NCI-H526 treated with DMSO at 0.1 percent for 48 hours (cell line): ENCODE measurements around the gene CLSTN2.

Source experiments
- DNase-seq: peaks from one replicate; lab custom pipeline; 2025; lab: John Stamatoyannopoulos, UW

Gene CLSTN2

GRCh38 chr3:140187656-140188221 lies 252.8 kb downstream of the CLSTN2 start:
- DNase-seq = no peak

DNA sequence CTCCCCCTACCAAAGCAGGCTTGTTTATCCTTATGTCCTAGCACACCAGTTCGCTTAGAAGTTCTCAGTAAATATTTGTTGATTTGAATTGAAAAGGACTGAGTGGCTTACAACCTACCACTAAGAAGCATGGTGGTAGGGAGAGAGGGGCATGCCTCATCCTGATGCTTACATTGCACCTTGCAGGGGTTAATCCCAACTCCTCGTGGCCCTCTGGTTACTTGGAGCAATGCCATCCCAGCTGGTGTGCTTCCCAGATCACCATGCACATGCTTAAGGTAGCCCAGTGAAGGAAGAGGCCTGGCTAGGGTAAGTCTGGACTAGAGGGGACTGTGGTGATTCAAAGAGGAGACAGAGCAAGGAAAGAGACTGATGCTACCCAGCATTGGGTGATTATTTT lies 253.3 kb downstream of the CLSTN2 start:
- DNase-seq = no peak

DNA sequence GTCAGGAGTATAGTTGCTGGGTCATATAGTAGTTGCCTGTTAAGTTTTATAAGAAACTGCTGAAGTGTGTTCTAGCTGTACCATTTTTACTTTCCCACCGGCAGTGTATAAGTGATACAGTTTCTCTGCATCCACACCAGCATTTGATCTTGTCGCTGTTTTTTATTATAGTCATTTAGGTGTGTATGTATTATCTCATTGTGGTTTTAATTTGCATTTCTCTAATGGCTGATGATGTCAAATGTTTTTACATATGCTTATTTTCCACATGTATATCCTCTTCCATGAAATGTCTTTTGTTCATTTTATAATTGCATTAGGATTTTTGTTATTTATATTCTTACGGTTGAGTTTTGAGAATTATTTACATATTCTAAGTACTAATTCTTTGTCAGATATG lies 254.3 kb downstream of the CLSTN2 start:
- peak; percentile 64 for DNase-seq

- no peak for DNase-seq
Measured at GRCh38 chr3:140189976-140190375, 255.0 kb downstream of the CLSTN2 start.

GRCh38 chr3:140196970-140197369 lies 262.0 kb downstream of the CLSTN2 start:
- DNase-seq = no peak

GRCh38 chr3:140198242-140198641 lies 263.3 kb downstream of the CLSTN2 start:
- DNase-seq = no peak

DNA sequence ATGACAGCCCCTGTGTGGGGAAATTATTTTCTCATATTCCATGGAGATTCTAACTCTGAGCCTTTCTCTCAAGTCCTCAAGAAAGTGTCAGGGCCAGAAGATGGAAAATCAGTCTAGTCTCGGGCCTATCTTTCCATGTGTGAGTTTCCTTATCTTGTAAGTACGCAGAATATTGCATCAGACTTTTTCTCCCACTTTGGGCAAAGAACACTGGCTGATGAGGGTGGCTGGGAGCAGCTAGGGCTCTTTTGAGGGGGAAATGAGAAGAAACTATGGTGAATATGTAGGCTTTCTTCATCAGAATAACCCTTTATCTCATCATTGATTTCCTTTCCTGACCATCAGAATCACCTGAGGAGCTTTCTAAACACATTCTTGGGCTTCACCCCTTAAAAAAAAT lies 264.0 kb downstream of the CLSTN2 start:
- no peak for DNase-seq

DNA sequence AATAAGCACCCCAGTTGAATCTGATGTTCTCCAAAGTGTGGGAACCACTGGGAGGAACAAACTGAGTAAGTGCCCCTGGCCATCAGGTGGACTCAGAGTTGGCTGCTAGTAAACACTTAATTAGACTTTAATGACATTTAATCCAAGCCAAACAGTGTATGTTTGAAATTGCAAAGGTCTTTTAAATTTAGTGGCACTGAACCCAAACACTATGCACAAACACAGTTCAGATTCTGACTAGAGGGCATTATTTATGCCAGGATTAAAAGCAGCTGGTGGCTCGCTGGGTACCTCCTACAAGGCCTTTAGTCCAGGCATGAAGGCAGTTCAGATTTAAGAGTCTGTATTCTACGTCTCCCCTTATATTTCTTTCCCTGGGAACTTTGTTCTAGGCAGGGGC lies 264.8 kb downstream of the CLSTN2 start:
- DNase-seq = no peak

DNA sequence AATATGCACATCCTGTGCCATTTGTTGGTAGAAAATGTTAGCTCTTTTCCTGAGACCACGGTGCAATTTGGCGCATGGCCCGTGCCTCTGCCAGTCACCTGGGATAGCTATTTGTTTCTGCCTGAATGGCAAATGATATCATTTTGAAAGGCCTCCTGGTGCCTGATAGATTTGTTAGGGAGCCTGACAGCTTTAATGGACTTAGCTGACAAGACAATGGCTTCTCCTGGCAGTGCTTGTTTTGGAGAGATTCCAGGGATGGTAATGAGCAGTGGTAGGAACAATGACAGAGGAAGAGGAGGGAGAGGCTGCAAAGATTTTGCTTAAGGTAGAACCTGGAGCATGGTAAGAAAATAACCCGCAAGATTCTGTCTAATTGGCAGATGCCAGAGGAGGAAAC lies 268.5 kb downstream of the CLSTN2 start:
- DNase-seq = peak; percentile 53

DNA sequence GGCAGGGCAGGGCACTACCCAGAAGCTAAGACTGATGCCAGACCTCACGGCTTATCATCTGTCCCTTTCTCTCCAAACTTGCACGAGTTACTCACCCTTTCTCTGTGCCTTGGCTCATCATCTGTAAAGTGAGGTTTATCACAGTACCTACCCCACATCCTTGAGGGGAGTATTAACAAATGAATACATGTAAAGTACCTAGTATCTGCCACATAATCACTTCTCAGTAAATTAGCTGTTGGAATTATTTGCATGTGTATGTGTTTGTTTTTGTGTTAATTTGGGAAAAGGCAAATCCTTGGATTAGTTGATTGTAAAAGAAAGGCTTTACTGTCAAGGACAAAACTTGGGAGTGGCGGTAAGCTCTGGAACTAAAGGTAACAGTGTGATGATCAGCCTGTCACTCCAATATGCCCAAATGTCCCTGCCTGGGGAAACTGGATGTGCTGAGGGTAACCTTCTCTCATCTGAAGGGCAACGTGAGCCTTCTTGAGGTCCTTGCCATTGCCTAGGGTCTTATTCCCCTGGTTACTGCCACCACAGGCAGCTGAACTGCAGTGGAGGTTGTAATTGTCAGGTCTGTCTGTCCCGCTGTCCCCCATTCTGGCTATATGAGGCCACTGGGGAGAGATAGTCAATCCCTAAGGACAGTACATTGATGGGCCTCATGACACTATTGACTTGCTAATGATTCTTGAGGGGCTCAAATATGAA lies 269.4 kb downstream of the CLSTN2 start:
- peak; percentile 58 for DNase-seq

DNA sequence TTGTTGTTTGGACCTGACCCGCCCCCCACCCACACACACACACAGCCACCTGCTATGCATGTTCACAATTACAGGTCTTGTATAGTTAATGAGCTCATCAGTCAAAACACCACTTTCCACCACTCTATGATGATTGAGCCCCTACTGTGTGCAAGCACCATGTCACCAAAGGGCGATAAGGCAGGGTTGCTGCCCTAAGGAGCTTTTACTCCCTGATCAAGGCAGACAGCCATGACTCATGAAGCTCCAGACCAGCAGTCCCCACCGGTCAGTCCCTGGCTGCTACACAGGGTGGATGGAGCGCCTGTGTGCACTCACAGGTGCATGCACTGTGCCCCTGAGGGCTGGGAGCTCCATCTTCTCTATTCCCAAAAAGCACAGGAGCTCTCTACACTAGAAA lies 270.6 kb downstream of the CLSTN2 start:
- no peak for DNase-seq

GRCh38 chr3:140206196-140207040 lies 271.4 kb downstream of the CLSTN2 start:
- no peak for DNase-seq

GRCh38 chr3:140207541-140207940 lies 272.6 kb downstream of the CLSTN2 start:
- DNase-seq = no peak

DNA sequence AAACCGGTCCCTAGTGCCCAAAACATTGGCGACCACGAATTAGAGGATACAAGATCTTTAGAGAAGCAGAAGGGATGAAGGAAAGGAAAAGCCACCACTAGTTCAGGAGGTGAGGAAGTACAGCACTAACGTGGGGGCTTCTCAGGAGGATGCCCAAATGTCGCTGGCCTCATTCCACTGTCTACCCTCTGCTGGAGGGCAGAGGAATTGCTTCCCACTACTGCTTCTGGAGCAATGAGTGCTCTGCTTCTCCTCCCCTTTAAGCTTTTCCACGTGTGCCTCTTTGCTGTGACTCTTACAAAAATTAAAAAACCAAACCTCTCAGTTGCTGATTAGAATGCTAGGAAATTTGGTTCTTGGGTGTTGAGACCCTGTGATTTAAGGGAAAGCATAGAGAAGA lies 281.3 kb downstream of the CLSTN2 start:
- DNase-seq = no peak

GRCh38 chr3:140219291-140219690 lies 284.3 kb downstream of the CLSTN2 start:
- no peak for DNase-seq

GRCh38 chr3:140219923-140220452 lies 285.0 kb downstream of the CLSTN2 start:
- no peak for DNase-seq

- DNase-seq = no peak
Measured at GRCh38 chr3:140223197-140223596, 288.2 kb downstream of the CLSTN2 start.

- DNase-seq = no peak
Measured at GRCh38 chr3:140223631-140224030, 288.6 kb downstream of the CLSTN2 start.

- DNase-seq = no peak
Measured at GRCh38 chr3:140224307-140224706, 289.3 kb downstream of the CLSTN2 start.

DNA sequence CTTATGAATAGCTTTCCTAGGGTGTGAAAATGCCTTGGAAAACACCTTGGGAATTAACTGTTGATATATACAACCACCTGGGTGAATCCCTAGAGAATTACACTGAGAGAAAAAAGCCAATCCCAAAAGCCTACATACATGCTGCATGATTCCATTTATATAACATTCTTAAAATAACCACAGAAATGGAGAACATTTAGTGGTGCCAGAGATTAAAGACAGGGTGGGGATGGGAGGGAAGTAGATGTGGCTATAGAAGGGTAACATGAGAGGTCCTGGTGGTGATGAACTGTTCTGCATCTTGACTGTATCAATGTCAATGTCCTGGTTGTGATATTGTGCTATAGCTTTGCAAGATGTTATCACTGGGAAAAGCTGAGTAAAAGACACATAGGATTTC lies 291.0 kb downstream of the CLSTN2 start:
- no peak for DNase-seq

GRCh38 chr3:140233702-140234101 lies 298.7 kb downstream of the CLSTN2 start:
- DNase-seq = no peak

DNA sequence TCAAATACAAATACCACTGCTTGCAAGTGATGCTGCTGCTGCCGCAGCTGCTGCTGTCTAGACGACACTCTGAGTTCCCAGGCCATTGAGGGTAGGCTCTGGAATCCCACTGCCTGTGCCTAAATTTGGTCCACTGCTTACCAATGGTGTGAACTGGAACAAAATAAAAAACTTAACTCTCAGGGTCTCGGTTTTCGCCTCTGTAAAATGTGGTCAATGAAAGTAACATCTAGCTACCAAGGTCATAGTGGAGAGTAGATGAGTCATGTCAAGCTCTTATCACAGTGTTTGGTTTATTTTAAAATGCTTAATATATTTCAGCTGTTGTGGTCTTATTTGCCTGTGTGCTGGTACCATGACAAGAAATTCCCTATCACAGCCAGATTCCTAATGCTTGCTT lies 299.3 kb downstream of the CLSTN2 start:
- no peak for DNase-seq
